Measurements from ENCODE around the gene NUMB. TPM values are rescaled to one million over a fixed set of nuclear protein-coding genes. Genes with fewer than 3 reads are reported as not detected.
"Not testable (repeated sequence)": the region's sequence is repeated elsewhere in the genome, so short reads cannot be mapped to it uniquely, and the experiment has no call there.

The NUMB gene
- total RNA-seq, 2 donors from 2014 or later, result 43.8 to 45.2 TPM

DNA sequence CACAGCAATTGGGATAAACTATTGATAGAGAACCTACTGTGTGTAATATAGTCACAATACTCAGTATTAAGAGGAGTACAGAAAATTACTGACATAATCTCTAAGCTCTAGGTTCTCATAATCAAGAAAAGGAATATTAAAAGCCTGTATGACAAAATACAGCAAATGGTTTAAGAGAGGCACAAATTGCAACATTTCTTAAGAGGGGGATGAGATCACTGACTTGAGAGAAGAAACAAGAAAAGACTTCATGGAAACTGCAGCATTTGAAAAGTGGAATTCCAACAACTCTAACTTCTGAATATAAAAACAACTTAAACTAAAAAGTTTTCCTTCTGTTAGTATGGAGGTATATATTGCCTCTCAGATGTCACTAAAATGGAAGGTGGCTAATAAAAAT lies 89.7 kb downstream of the NUMB start:
- intact Hi-C loops (cut with DNase I), result no loop called here
- no peak for DNase-seq
- Histone ChIP-seq H3K27me3 (no peaks in the 10 kb centered on the region), H3K4me3 (no peak overlapping the region), H3K36me3 (replicated peaks in 1 of 2; ENCODE audit: insufficient read depth in 1 of 2, low read depth in 2 of 2) (no peaks in the 10 kb centered on the region), H3K27ac (no peak overlapping the region), H3K9me3 (no peaks in the 10 kb centered on the region), H3K4me1 (peaks cover 15% of the 10 kb centered on the region)
- no peak for TF ChIP-seq POLR2A (IDR thresholded peaks at IDR 0.05)
- TF ChIP-seq, protein P1, sequence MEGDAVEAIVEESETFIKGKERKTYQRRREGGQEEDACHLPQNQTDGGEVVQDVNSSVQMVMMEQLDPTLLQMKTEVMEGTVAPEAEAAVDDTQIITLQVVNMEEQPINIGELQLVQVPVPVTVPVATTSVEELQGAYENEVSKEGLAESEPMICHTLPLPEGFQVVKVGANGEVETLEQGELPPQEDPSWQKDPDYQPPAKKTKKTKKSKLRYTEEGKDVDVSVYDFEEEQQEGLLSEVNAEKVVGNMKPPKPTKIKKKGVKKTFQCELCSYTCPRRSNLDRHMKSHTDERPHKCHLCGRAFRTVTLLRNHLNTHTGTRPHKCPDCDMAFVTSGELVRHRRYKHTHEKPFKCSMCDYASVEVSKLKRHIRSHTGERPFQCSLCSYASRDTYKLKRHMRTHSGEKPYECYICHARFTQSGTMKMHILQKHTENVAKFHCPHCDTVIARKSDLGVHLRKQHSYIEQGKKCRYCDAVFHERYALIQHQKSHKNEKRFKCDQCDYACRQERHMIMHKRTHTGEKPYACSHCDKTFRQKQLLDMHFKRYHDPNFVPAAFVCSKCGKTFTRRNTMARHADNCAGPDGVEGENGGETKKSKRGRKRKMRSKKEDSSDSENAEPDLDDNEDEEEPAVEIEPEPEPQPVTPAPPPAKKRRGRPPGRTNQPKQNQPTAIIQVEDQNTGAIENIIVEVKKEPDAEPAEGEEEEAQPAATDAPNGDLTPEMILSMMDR (IDR thresholded peaks at IDR 0.05), result no peak
- no peak for ATAC-seq

DNA sequence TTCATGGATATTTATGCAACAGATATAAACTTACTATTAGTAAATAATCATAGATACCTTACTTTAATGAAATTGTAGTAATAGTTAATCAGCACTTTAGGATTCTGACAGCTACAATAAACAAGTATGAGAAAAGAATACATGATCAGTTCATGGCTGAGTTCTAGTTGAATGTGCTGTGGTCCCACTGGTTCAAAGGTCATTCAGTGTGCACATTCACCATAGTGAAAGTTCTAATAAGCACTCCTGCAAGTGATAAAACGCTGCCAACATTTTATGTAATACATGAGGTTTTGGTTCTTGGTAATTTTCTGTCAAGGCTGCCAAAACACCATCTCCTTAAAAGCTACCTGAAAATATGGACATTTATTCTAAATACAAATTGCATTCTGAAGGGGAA lies 92.6 kb downstream of the NUMB start:
- H3K9me3 ChIP-seq, result no peaks in the 10 kb centered on the region
- no peaks in the 10 kb centered on the region for H3K36me3 ChIP-seq (replicated peaks in 1 of 2; ENCODE audit: insufficient read depth in 1 of 2, low read depth in 2 of 2)
- peak; percentile 86 for ATAC-seq
- H3K4me3 ChIP-seq, result no peak overlapping the region
- H3K27ac ChIP-seq, result peak overlapping the region in 2 of 4 donors; percentile 6 to 33
- no peak for TF ChIP-seq POLR2A (IDR thresholded peaks at IDR 0.05)
- peaks cover 25% of the 10 kb centered on the region for H3K4me1 ChIP-seq
- no peaks in the 10 kb centered on the region for H3K27me3 ChIP-seq
- peak; percentile 13 to 20 (median 15) for DNase-seq
- intact Hi-C loops (cut with DNase I), result no loop called here
- WGBS, 2 donors, result 18 to 23% methylated on average over 1 of the region's 1 CpG

DNA sequence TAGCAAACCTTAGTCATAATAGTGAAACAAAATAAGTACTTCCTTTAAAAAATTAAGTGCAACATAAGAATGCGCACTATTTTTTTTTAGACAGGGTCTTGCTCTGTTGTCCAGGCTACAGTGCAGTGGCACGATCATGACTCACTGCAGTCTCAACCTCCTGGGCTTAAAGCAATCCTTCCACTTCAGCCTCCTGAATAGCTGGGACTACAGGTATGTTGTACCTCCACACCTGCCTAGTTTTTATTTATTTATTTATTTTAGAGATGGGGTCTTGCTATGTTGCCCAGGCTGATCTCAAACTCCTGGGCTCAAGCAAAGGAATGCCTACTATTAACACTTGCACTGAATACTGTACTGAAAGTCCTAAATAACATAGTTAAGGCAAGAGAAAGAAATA lies 93.8 kb downstream of the NUMB start:
- DNase-seq, result no peak
- intact Hi-C loops (cut with DNase I), result no loop called here
- no peak for TF ChIP-seq POLR2A (IDR thresholded peaks at IDR 0.05)
- TF ChIP-seq, protein P1 (IDR thresholded peaks at IDR 0.05), result no peak

DNA sequence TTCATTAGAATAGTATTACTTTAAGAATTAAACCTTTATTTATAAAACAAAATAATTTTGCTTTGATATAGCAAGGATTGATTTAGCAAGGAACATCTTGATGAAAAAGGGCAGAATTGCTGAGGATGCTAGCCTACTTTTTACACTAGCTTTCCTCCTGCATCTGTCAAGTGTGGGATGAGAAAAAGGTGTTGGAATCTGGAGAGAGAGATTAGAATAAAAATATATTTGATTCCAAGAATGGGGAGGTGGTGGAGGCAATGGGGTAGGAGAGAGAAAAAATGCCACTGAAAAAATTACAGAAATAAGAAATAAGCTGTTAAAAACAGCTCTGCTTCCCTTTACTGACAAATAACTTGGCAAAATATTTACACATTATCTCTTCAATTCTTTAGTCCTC lies 98.9 kb downstream of the NUMB start:
- intact Hi-C loops (cut with DNase I), result no loop called here

More for the DNA sequence above, 93.8 kb downstream of the NUMB start:
- Histone ChIP-seq H3K27ac (no peak overlapping the region), H3K4me1 (peaks cover 25% of the 10 kb centered on the region), H3K4me3 (no peak overlapping the region), H3K9me3 (no peaks in the 10 kb centered on the region), H3K36me3 (replicated peaks in 1 of 2; ENCODE audit: insufficient read depth in 1 of 2, low read depth in 2 of 2) (no peaks in the 10 kb centered on the region), H3K27me3 (no peaks in the 10 kb centered on the region)
- no peak for ATAC-seq
- WGBS, 2 donors, result 95 to 100% methylated on average over 2 of the region's 2 CpGs

DNA sequence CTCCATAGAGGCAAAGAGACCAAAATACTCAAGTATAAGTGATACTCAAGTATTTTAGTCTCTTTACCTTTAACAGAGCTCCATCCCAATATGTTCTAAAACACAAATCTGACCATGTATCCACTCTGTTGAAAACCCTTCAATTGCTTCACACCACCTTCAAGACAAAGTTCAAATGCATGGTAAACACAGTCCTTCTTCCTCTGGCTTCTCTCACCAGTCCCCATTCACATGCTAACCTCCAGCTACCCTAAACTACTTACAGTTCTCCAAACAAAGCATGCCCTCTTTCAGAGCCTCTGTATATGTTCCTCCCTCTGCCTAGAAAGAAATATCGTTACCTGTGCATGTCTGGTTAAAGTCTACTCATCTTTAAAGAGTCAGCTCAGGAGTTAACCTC lies 100.2 kb downstream of the NUMB start:
- intact Hi-C loops (cut with DNase I), result no loop called here
- WGBS, 2 donors, result 80 to 82% methylated on average over 1 of the region's 1 CpG
- Histone ChIP-seq H3K4me1 (peaks cover 9% of the 10 kb centered on the region), H3K4me3 (no peak overlapping the region), H3K27ac (no peak overlapping the region), H3K9me3 (no peaks in the 10 kb centered on the region), H3K27me3 (no peaks in the 10 kb centered on the region), H3K36me3 (replicated peaks in 1 of 2; ENCODE audit: insufficient read depth in 1 of 2, low read depth in 2 of 2) (peaks cover 0 to 2% of the 10 kb centered on the region in 2 donors)
- TF ChIP-seq, protein P1 (IDR thresholded peaks at IDR 0.05), result no peak
- TF ChIP-seq POLR2A (IDR thresholded peaks at IDR 0.05), result no peak
- ATAC-seq (no peak), DNase-seq (no peak)

More for the DNA sequence above, 98.9 kb downstream of the NUMB start:
- Histone ChIP-seq H3K4me3 (no peak overlapping the region), H3K27me3 (no peaks in the 10 kb centered on the region), H3K4me1 (peaks cover 10% of the 10 kb centered on the region), H3K36me3 (replicated peaks in 1 of 2; ENCODE audit: insufficient read depth in 1 of 2, low read depth in 2 of 2) (no peaks in the 10 kb centered on the region), H3K9me3 (no peaks in the 10 kb centered on the region), H3K27ac (no peak overlapping the region)
- ATAC-seq, result no peak
- no peak for DNase-seq
- TF ChIP-seq, protein P1 (IDR thresholded peaks at IDR 0.05), result no peak
- TF ChIP-seq POLR2A (IDR thresholded peaks at IDR 0.05), result no peak

DNA sequence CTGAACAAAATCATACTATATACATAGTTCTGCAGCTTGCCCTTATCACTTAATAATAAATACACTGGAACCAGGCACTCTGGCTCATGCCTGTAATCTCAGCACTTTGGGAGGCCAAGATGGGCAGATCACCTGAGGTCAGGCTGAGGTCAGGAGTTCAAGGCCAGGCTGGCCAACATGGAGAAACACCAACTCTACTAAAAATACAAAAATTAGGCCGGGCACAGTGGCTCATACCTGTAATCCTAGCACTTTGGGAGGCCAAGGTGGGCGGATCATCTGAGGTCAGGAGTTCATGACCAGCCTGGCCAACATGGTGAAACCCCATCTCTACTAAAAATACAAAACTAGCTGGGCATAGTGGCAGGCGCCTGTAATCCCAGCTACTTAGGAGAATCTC lies 109.3 kb downstream of the NUMB start:
- ATAC-seq; H3K9me3 ChIP-seq; intact Hi-C loops (cut with DNase I); H3K27me3 ChIP-seq; H3K4me1 ChIP-seq; H3K27ac ChIP-seq; H3K36me3 ChIP-seq (replicated peaks in 1 of 2; ENCODE audit: insufficient read depth in 1 of 2, low read depth in 2 of 2); H3K4me3 ChIP-seq; DNase-seq: not testable (repeated sequence)
- 82 to 87% methylated on average over 3 of the region's 3 CpGs for WGBS, 2 donors
